SU-DHL-6 (cell line): Measurements from ENCODE around the gene PALLD.

Source experiments
- CTCF ChIP-seq: fragments of 200-600 bp; sonication (generic); IDR thresholded peaks from one replicate; pipeline ENCODE4 v1.5.1; 2017; ENCODE audit warnings: antibody characterized with exemption, mild to moderate bottlenecking, low read length, moderate library complexity; ENCODE audit not compliant: insufficient read depth, poor library complexity, severe bottlenecking
- EZH2phosphoT487 ChIP-seq: fragments of 200-600 bp; sonication (generic), shearing (Covaris generic); conservative IDR thresholded peaks from 2 replicates; pipeline ENCODE4 v1.6.1; 2018; ENCODE audit warnings: mild to moderate bottlenecking, antibody characterized with exemption, low read length, moderate library complexity, mixed read lengths

- TF ChIP-seq CTCF = no peak
- TF ChIP-seq EZH2phosphoT487 = no peak
These were observed 182.0 kb downstream of the PALLD start for GRCh38 chr4:168678751-168679366.
